HEK293 (cell line): ENCODE data around the gene ABL2.

Source experiments
- SP7 ChIP-seq: fragments of 450-650 bp; formaldehyde crosslinking; IDR thresholded peaks from 2 replicates; pipeline ENCODE4 v1.5.1; 2016; ENCODE audit warnings: missing biosample characterization, missing genetic modification characterization
- ZNF121 ChIP-seq: fragments of 450-650 bp; formaldehyde crosslinking; IDR thresholded peaks from 2 replicates; pipeline ENCODE4 v1.5.1; 2016; ENCODE audit warnings: missing biosample characterization, missing genetic modification characterization
- ZNF501 ChIP-seq: fragments of 450-650 bp; formaldehyde crosslinking; IDR thresholded peaks from 2 replicates; pipeline ENCODE4 v1.5.1; 2016; ENCODE audit warnings: missing biosample characterization, missing genetic modification characterization
- ZNF707 ChIP-seq: fragments of 450-650 bp; formaldehyde crosslinking; IDR thresholded peaks from 2 replicates; pipeline ENCODE4 v1.5.1; 2016; ENCODE audit warnings: missing biosample characterization, missing genetic modification characterization
- TF ChIP-seq, protein P1 (sequence below): fragments of 450-650 bp; formaldehyde crosslinking; IDR thresholded peaks from 2 replicates; pipeline ENCODE4 v1.5.1; 2016; ENCODE audit warnings: missing biosample characterization, missing genetic modification characterization

DNA sequence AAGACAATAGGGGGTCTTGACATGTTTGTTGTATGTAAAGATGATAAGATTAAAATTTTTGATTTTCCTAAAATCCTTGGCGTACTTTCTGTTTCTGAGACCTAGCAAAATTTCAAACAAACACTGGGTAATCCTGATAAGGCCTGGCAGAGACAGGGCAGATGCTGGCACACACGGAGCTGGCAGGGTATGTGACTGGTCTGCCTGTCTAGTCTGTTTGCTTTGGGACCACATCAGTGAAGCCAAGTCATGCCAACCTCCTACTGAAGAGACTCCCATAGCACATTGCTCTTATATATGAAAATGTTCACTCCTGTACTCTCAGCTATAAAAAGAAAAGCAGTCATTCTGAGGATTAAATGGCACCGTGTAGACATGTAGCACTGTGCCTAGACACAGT lies 133.6 kb downstream of the ABL2 start:
- TF ChIP-seq, protein P1, sequence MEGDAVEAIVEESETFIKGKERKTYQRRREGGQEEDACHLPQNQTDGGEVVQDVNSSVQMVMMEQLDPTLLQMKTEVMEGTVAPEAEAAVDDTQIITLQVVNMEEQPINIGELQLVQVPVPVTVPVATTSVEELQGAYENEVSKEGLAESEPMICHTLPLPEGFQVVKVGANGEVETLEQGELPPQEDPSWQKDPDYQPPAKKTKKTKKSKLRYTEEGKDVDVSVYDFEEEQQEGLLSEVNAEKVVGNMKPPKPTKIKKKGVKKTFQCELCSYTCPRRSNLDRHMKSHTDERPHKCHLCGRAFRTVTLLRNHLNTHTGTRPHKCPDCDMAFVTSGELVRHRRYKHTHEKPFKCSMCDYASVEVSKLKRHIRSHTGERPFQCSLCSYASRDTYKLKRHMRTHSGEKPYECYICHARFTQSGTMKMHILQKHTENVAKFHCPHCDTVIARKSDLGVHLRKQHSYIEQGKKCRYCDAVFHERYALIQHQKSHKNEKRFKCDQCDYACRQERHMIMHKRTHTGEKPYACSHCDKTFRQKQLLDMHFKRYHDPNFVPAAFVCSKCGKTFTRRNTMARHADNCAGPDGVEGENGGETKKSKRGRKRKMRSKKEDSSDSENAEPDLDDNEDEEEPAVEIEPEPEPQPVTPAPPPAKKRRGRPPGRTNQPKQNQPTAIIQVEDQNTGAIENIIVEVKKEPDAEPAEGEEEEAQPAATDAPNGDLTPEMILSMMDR (tag by site-specific recombination) = no peak
- no peak for TF ChIP-seq ZNF121
- no peak for TF ChIP-seq ZNF707 (tag by site-specific recombination)
- TF ChIP-seq ZNF501 (tag by site-specific recombination) = no peak
- no peak for TF ChIP-seq SP7 (tag by site-specific recombination)
